Chondrocyte (in vitro differentiated cells): Measurements from ENCODE around the gene WWTR1. TPM values are rescaled to one million over a fixed set of nuclear protein-coding genes. Genes with fewer than 3 reads are reported as not detected.

Source experiments
- DNase-seq: peaks from one replicate; pipeline ENCODE4 v3.0.0; 2021; ENCODE audit warnings: mixed read lengths, low spot score
- H3K27ac Mint-ChIP-seq: one replicate; pipeline ENCODE4 v1.8.0; 2021; ENCODE audit warnings: mild to moderate bottlenecking, moderate library complexity, mixed read lengths; ENCODE audit not compliant: unreplicated experiment
- H3K27me3 Mint-ChIP-seq: 2 replicates; pipeline ENCODE4 v1.8.0; 2021; ENCODE audit warnings: low read depth, mixed read lengths
- H3K36me3 Mint-ChIP-seq: 2 replicates; pipeline ENCODE4 v1.8.0; 2021; ENCODE audit warnings: low read depth, mixed read lengths
- H3K4me1 Mint-ChIP-seq: 2 replicates; pipeline ENCODE4 v1.8.0; 2021; ENCODE audit warnings: low read depth, mild to moderate bottlenecking, mixed read lengths
- H3K4me3 Mint-ChIP-seq: one replicate; pipeline ENCODE4 v1.8.0; 2021; ENCODE audit warnings: mild to moderate bottlenecking, moderate library complexity, mixed read lengths; ENCODE audit not compliant: unreplicated experiment
- H3K9me3 Mint-ChIP-seq: 2 replicates; pipeline ENCODE4 v1.8.0; 2021; ENCODE audit warnings: low read depth, mixed read lengths
- total RNA-seq: library from RNA; stranded (reverse); gene quantifications from 3 replicates; pipeline ENCODE4 v1.2.1, GENCODE V29; 2021
- TF ChIP-seq, protein P1 (sequence below): fragments of 200-600 bp; sonication (generic); IDR thresholded peaks from 2 replicates; pipeline ENCODE4 v1.5.0; 2021; ENCODE audit warnings: antibody characterized with exemption, mild to moderate bottlenecking, moderate library complexity

WWTR1 gene
- total RNA-seq, 1 donor from 2014 or later: 107 TPM

DNA sequence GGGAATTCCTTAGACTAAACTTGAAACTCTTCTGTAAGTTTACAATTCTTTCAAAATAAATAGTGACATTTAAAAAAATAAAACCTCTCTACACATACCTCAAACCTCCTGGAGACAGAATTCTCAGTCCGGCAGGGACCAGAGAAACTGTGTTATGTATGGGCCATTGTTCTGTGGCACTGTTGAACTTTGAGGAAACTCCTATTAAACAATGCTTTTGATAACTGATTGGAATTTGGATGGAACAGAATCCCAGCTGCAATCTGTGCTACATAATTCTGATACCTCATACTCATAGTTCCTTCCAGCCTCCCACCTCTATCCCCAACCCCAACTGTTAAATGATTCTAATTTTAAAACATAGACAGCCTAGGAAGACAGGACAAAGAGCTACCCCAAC, 98.3 kb downstream of the WWTR1 start:
- Mint-ChIP-seq H3K4me1 (peaks cover 68% of the 10 kb centered on the region), H3K4me3 (no peak overlapping the region), H3K27ac (peak overlapping the region; percentile 82), H3K27me3 (no peaks in the 10 kb centered on the region), H3K9me3 (peaks cover 3% of the 10 kb centered on the region), H3K36me3 (peaks cover 3% of the 10 kb centered on the region)
- TF ChIP-seq, protein P1, sequence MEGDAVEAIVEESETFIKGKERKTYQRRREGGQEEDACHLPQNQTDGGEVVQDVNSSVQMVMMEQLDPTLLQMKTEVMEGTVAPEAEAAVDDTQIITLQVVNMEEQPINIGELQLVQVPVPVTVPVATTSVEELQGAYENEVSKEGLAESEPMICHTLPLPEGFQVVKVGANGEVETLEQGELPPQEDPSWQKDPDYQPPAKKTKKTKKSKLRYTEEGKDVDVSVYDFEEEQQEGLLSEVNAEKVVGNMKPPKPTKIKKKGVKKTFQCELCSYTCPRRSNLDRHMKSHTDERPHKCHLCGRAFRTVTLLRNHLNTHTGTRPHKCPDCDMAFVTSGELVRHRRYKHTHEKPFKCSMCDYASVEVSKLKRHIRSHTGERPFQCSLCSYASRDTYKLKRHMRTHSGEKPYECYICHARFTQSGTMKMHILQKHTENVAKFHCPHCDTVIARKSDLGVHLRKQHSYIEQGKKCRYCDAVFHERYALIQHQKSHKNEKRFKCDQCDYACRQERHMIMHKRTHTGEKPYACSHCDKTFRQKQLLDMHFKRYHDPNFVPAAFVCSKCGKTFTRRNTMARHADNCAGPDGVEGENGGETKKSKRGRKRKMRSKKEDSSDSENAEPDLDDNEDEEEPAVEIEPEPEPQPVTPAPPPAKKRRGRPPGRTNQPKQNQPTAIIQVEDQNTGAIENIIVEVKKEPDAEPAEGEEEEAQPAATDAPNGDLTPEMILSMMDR: no peak
- DNase-seq: no peak

DNA sequence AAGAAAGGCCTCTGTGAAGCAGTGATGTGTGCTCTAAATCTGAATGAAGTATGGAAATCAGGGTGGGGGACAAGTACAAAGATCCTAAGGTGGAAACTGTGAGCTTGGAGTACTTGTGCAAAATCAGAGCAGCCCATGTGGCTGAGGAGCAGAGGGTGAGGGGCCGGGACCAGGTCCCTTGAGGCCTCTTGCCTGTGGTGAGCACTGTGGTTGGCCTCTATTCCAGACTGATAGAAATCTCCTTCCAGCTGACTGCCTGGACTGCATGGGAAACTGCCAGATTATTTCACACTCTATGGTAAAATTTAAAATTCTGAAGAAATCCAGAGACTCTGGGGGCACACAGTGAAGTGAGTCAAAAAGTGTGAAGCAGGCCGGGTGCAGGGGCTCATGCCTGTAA, 101.9 kb downstream of the WWTR1 start:
- TF ChIP-seq, protein P1: no peak
- H3K4me3 Mint-ChIP-seq: no peak overlapping the region
- H3K4me1 Mint-ChIP-seq: peaks cover 78% of the 10 kb centered on the region
- DNase-seq: no peak
- H3K27me3 Mint-ChIP-seq: no peaks in the 10 kb centered on the region
- no peaks in the 10 kb centered on the region for H3K36me3 Mint-ChIP-seq
- H3K9me3 Mint-ChIP-seq: no peaks in the 10 kb centered on the region
- peak overlapping the region; percentile 90 for H3K27ac Mint-ChIP-seq

DNA sequence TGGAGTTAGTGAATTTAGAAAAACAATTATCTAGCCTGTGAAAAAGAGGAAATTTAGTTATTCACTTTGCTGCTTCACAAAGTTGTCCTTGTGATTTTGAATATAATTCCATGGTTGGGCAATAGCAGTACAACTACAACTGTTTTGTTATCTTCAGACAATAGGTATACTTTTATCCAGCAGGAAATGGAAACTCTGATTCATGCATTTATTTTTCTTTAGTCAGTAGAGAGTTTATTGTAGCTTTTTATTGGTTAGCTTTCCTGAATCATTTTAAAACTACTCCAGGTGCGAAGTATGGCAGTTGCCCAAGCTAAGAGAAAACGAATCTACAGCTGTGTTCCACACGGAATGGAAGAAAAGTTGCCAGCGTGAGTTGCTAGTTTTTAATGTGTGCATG, 103.0 kb downstream of the WWTR1 start:
- Mint-ChIP-seq H3K27ac (peak overlapping the region; percentile 90), H3K9me3 (no peaks in the 10 kb centered on the region), H3K4me1 (peaks cover 68% of the 10 kb centered on the region), H3K4me3 (no peak overlapping the region), H3K27me3 (no peaks in the 10 kb centered on the region), H3K36me3 (no peaks in the 10 kb centered on the region)
- TF ChIP-seq, protein P1: no peak
- DNase-seq: no peak

DNA sequence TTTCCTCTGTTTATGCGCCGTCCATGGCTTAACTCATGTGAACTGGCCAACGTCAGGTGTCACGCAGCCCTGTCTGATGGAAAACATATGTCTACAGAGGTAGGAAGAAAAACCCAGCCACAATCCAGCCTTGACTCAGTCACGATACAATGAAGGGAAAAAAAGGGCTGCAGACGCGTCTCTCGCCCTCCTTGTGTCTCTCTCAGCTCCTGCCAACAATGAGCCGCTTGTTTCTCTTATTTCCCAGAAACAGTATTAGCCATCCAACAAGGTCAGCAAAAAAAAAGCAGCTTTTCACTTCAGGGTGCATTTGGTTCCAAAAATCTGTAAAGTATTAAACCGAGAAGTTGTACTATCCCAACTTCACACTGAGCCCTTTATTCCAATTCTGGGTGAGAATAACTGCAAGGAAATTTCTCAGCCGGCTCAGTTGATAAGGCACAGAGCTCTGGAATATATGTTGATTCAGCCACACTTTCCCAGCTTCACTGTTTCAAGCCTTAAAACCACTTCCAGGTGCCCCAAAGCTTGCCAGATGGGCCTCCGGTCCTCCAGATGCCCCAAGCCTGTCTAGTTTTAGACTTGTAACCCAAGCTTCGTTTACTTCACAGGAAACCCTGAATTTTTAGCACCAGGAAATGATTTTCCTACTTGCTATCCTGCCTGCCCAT, 103.9 kb downstream of the WWTR1 start:
- DNase-seq: no peak
- peak overlapping the region; percentile 41 for H3K4me3 Mint-ChIP-seq
- H3K9me3 Mint-ChIP-seq: no peaks in the 10 kb centered on the region
- H3K27ac Mint-ChIP-seq: peak overlapping the region; percentile 90
- H3K27me3 Mint-ChIP-seq: no peaks in the 10 kb centered on the region
- H3K4me1 Mint-ChIP-seq: peaks cover 66% of the 10 kb centered on the region
- TF ChIP-seq, protein P1: no peak
- H3K36me3 Mint-ChIP-seq: no peaks in the 10 kb centered on the region

DNA sequence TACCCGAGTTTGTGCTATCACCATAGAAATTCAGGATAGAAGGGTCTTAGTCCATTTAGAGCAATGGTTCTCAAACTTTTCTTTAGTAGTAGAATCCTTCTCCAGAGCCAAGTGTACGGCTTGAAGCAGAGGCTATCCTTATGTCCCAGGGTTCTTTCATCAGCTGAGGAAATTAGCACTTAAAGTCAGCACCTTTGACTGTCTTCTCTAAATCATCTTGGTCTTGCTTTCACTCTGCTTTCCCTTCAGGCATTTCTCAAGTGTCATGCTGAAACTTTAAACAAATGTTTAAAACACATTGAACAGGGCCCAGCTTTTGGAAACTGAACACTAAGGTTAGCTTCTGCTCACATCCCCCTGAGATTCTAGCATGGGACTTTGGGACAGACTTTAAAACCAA, 105.1 kb downstream of the WWTR1 start:
- H3K4me3 Mint-ChIP-seq: no peak overlapping the region
- DNase-seq: no peak
- H3K9me3 Mint-ChIP-seq: no peaks in the 10 kb centered on the region
- TF ChIP-seq, protein P1: no peak
- H3K4me1 Mint-ChIP-seq: peaks cover 71% of the 10 kb centered on the region
- no peaks in the 10 kb centered on the region for H3K36me3 Mint-ChIP-seq
- no peaks in the 10 kb centered on the region for H3K27me3 Mint-ChIP-seq
- peak overlapping the region; percentile 90 for H3K27ac Mint-ChIP-seq
